CD4-positive, alpha-beta memory T cell (primary cell): ENCODE results near the gene PDE4B. TPM values are rescaled to one million over a fixed set of nuclear protein-coding genes. Genes with fewer than 3 reads are reported as not detected.

Source experiments
- CTCF ChIA-PET: fragments of 350-600 bp; sonication (Branson Sonifier 250); formaldehyde crosslinking; loops from one replicate; lab custom pipeline; 2021; ENCODE audit warnings: inconsistent platforms; ENCODE audit not compliant: partially characterized antibody; lab: Charles Lee
- POLR2A ChIA-PET: fragments of 350-600 bp; sonication (Branson Sonifier 250); formaldehyde crosslinking; loops from one replicate; lab custom pipeline; 2021; ENCODE audit not compliant: partially characterized antibody; lab: Charles Lee
- DNase-seq, 5 donors: peaks; one replicate each; pipeline versions ENCODE4 v3.0.0 to v3.0.0-alpha.2; 2020 to 2022; ENCODE audit warnings: mixed read lengths in 1 of 5
- H3K27ac ChIP-seq: one replicate; pipeline ENCODE4 v1.7.0; 2013; ENCODE audit warnings: low read depth, low read length
- H3K27me3 ChIP-seq: 2 replicates; pipeline ENCODE4 v1.7.0; 2013; ENCODE audit warnings: mild to moderate bottlenecking, low read length, moderate library complexity; ENCODE audit not compliant: insufficient read depth
- H3K36me3 ChIP-seq: 2 replicates; pipeline ENCODE4 v1.7.0; 2013; ENCODE audit warnings: mild to moderate bottlenecking, low read length, moderate library complexity; ENCODE audit not compliant: insufficient read depth
- H3K4me1 ChIP-seq: 2 replicates; pipeline ENCODE4 v1.7.0; 2013; ENCODE audit warnings: mild to moderate bottlenecking, low read length, moderate library complexity; ENCODE audit not compliant: insufficient read depth
- H3K4me3 ChIP-seq, 2 donors: one replicate each; pipeline ENCODE4 v1.7.0; 2013; ENCODE audit warnings: low read length in 2 of 2, mild to moderate bottlenecking in 1 of 2
- H3K9me3 ChIP-seq, 2 donors: one replicate each; pipeline ENCODE4 v1.7.0; 2013; ENCODE audit warnings: low read length in 2 of 2, control low read depth in 1 of 2; ENCODE audit not compliant: control insufficient read depth in 1 of 2
- H3K27ac Mint-ChIP-seq, 7 donors: one replicate each; pipeline ENCODE4 v1.8.0; 2020 to 2021; ENCODE audit warnings: mixed read lengths in 7 of 7, mild to moderate bottlenecking in 6 of 7, inconsistent platforms in 3 of 7, moderate library complexity in 3 of 7
- H3K27me3 Mint-ChIP-seq, 2 donors: one replicate each; pipeline ENCODE4 v1.8.0; 2020 to 2021; ENCODE audit warnings: mixed read lengths in 2 of 2
- H3K36me3 Mint-ChIP-seq, 2 donors: one replicate each; pipeline ENCODE4 v1.8.0; 2020 to 2021; ENCODE audit warnings: mixed read lengths in 2 of 2, inconsistent platforms in 1 of 2, mild to moderate bottlenecking in 1 of 2
- H3K4me1 Mint-ChIP-seq, 4 donors: one replicate each; pipeline ENCODE4 v1.8.0; 2020 to 2021; ENCODE audit warnings: mixed read lengths in 4 of 4, mild to moderate bottlenecking in 1 of 4
- H3K4me3 Mint-ChIP-seq, 8 donors: one replicate each; pipeline ENCODE4 v1.8.0; 2020 to 2021; ENCODE audit warnings: mixed read lengths in 8 of 8, mild to moderate bottlenecking in 7 of 8, moderate library complexity in 6 of 8, inconsistent platforms in 3 of 8
- H3K9me3 Mint-ChIP-seq, 8 donors: one replicate each; pipeline ENCODE4 v1.8.0; 2020 to 2021; ENCODE audit warnings: mixed read lengths in 8 of 8, mild to moderate bottlenecking in 5 of 8, inconsistent platforms in 3 of 8, moderate library complexity in 1 of 8
- intact Hi-C: fragments of 100-400 bp; cut with micrococcal nuclease; formaldehyde crosslinking; loops from one replicate; pipeline ENCODE4 v1.15.1; 2023
- polyA plus RNA-seq, 2 donors: library from polyadenylated mRNA; unstranded; fragments of 300-500 nt; fragmentation: Illumina TruSeq; gene quantifications; one replicate each; pipeline ENCODE4 v1.2.3, GENCODE V29; 2021
- total RNA-seq, 2 experiments: library from RNA; stranded (reverse); gene quantifications; one replicate each; pipeline ENCODE4 v1.2.3, GENCODE V29; 2021

The PDE4B gene
- total and polyA plus RNA-seq, 4 experiments from 2014 or later = 33.8 to 116 (median 40.7) TPM

DNA sequence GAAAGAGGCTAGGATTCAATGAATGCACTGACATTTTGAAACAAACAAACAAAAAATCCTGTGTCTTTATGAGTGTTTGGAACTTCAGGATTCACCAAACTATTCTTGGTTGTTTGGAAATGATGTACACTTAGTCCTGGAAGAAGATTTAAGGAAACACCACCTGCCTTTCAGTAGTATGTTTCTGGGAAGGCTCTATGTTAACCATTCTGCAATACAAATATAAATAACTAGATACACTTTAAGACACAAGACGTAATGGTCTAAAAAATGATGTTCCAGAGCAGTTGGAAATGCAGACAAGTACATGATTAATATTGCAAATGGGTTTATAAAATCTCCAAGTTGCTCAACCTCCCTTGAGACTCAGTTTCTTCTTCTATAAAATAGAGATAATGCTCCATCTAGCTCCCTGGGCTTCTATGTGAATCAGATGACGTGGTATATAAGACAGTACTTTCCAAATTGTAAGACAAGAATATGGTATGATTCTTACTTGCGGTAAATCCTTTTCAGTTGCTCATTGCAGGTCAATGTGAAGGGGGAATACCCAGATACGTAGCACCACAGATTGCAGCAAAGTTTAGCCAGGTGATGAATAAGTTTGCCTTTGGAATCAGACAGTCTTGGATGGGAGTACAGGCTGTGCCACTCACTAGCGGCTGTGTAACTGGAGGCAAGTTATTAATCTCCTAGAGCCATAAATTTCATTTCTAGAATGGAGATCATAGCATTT lies 516.5 kb downstream of the PDE4B start:
- no peaks in the 10 kb centered on the region for H3K36me3 ChIP-seq
- Mint-ChIP-seq H3K9me3 (no peaks in the 10 kb centered on the region), H3K36me3 (no peaks in the 10 kb centered on the region), H3K4me3 (no peak overlapping the region), H3K27me3 (no peaks in the 10 kb centered on the region), H3K4me1 (no peaks in the 10 kb centered on the region), H3K27ac (no peak overlapping the region)
- intact Hi-C loops = no loop called here
- H3K4me1 ChIP-seq = no peaks in the 10 kb centered on the region
- ChIA-PET POLR2A (interaction anchor here (0.6 kb wide), 1 partner anchor 33 kb away, joined by 4 read pairs; no protein-coding TSS in a partner anchor), CTCF (interaction anchor here (1.5 kb wide), 1 partner anchor 137 kb away, joined by 3 read pairs; no protein-coding TSS in a partner anchor)
- no peak for DNase-seq
- no peak overlapping the region for H3K27ac ChIP-seq
- no peak overlapping the region for H3K4me3 ChIP-seq
- H3K9me3 ChIP-seq = no peaks in the 10 kb centered on the region
- no peaks in the 10 kb centered on the region for H3K27me3 ChIP-seq

DNA sequence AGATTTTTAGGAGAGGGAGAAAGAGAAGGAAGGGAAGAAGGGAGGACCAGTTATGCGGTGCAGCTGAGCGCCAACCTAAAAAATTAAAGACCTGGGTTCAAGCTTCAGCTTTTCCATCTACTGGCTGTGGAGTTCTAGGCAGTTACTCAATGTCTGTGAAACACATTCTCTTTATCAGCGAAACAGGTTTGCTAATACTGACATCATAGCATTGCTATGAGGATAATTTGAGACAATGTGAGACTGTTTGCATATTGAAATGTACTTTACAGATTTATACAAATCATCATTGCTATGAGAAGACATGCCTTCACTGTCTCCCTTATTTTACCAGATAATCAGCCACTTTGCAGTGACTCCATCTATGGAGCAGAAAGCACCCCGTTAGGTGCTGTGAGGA lies 518.4 kb downstream of the PDE4B start:
- Histone ChIP-seq H3K27me3 (no peaks in the 10 kb centered on the region), H3K4me3 (no peak overlapping the region), H3K36me3 (no peaks in the 10 kb centered on the region), H3K9me3 (no peaks in the 10 kb centered on the region), H3K27ac (no peak overlapping the region), H3K4me1 (no peaks in the 10 kb centered on the region)
- Mint-ChIP-seq H3K9me3 (peaks cover 0 to 5% (median 0%) of the 10 kb centered on the region in 8 donors), H3K4me3 (no peak overlapping the region), H3K4me1 (no peaks in the 10 kb centered on the region), H3K36me3 (no peaks in the 10 kb centered on the region), H3K27ac (peak overlapping the region in 1 of 7 donors; percentile 7), H3K27me3 (no peaks in the 10 kb centered on the region)
- ChIA-PET POLR2A (no interaction called here), CTCF (no interaction called here)
- no peak for DNase-seq
- intact Hi-C loops = no loop called here

DNA sequence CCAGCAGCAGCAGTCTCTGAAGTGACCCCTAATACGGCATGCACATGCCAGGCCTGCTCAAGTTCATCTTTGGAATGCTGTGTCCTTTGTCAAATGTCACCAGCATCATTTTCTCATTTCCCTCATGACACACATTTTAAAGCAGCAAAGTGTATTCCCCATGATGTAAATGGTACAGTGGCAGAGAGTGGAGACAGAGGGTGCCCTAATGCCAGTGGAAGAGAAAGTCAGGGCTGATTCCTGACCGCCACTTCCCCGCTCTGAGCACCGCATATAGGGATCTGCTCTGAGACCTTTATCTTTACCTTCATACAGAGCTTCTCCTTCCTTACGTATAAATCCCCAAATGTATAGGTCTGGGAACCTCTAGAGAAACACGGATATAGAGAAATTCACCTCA lies 518.9 kb downstream of the PDE4B start:
- Mint-ChIP-seq H3K36me3 (no peaks in the 10 kb centered on the region), H3K27me3 (no peaks in the 10 kb centered on the region), H3K4me3 (no peak overlapping the region), H3K9me3 (peaks cover 0 to 5% (median 0%) of the 10 kb centered on the region in 8 donors), H3K27ac (peak overlapping the region in 1 of 7 donors; percentile 9), H3K4me1 (peaks cover 0 to 3% (median 1%) of the 10 kb centered on the region in 4 donors)
- H3K4me1 ChIP-seq = no peaks in the 10 kb centered on the region
- no peak overlapping the region for H3K4me3 ChIP-seq
- H3K27ac ChIP-seq = no peak overlapping the region
- POLR2A ChIA-PET = no interaction called here
- DNase-seq = no peak
- no peaks in the 10 kb centered on the region for H3K27me3 ChIP-seq
- H3K9me3 ChIP-seq = no peaks in the 10 kb centered on the region
- CTCF ChIA-PET = interaction anchor here (1.0 kb wide), 1 partner anchor 20 kb away, joined by 3 read pairs; no protein-coding TSS in a partner anchor
- H3K36me3 ChIP-seq = no peaks in the 10 kb centered on the region
- intact Hi-C loops = no loop called here

- Histone ChIP-seq H3K4me1 (no peaks in the 10 kb centered on the region), H3K27ac (no peak overlapping the region), H3K4me3 (no peak overlapping the region), H3K9me3 (no peaks in the 10 kb centered on the region), H3K27me3 (no peaks in the 10 kb centered on the region), H3K36me3 (no peaks in the 10 kb centered on the region)
- intact Hi-C loops = no loop called here
- Mint-ChIP-seq H3K4me1 (peaks cover 0 to 5% (median 1%) of the 10 kb centered on the region in 4 donors), H3K27ac (no peak overlapping the region), H3K36me3 (no peaks in the 10 kb centered on the region), H3K27me3 (no peaks in the 10 kb centered on the region), H3K4me3 (no peak overlapping the region), H3K9me3 (peaks cover 0 to 5% (median 0%) of the 10 kb centered on the region in 8 donors)
- ChIA-PET POLR2A (no interaction called here), CTCF (interaction anchor here (1.0 kb wide), 1 partner anchor 20 kb away, joined by 3 read pairs; no protein-coding TSS in a partner anchor)
- DNase-seq = no peak
Measured at GRCh38 chr1:66312271-66312990, 519.7 kb downstream of the PDE4B start.

DNA sequence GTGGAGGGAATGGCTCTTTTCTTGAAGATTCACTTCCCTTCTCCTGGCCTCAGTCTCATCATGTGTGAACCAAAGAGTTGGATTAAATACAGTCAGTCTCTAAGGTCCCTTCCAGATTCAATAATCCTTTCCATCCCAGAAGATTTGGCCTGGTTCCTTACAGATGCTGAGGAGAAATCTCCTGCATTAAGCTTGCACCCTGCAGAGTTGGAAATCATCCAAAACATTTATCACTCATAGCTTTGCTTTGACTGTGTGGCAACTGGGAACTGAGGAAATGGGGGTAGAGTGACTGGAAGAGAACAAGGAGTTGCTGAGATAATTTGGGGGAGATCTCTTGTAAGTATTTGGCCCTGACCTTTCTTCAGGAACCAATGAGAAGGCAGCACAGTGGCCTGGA lies 520.7 kb downstream of the PDE4B start:
- H3K4me1 ChIP-seq = no peaks in the 10 kb centered on the region
- intact Hi-C loops = no loop called here
- Mint-ChIP-seq H3K36me3 (no peaks in the 10 kb centered on the region), H3K4me3 (no peak overlapping the region), H3K27ac (no peak overlapping the region), H3K27me3 (no peaks in the 10 kb centered on the region), H3K9me3 (peaks cover 0 to 5% (median 0%) of the 10 kb centered on the region in 8 donors), H3K4me1 (peaks cover 0 to 5% (median 1%) of the 10 kb centered on the region in 4 donors)
- ChIA-PET POLR2A (no interaction called here), CTCF (interaction anchor here (1.1 to 1.2 kb wide), 2 partner anchors 39 to 71 kb away, joined by 3 to 5 read pairs; no protein-coding TSS in a partner anchor)
- no peak overlapping the region for H3K4me3 ChIP-seq
- no peak for DNase-seq
- H3K9me3 ChIP-seq = no peaks in the 10 kb centered on the region
- H3K27me3 ChIP-seq = no peaks in the 10 kb centered on the region
- no peaks in the 10 kb centered on the region for H3K36me3 ChIP-seq
- H3K27ac ChIP-seq = no peak overlapping the region

- no peaks in the 10 kb centered on the region for H3K27me3 Mint-ChIP-seq
- DNase-seq = no peak
- intact Hi-C loops = loop anchor here (2.0 kb wide), 1 partner anchor 17 kb away; no protein-coding TSS in a partner anchor
- H3K4me3 ChIP-seq = no peak overlapping the region
- no peaks in the 10 kb centered on the region for H3K4me1 ChIP-seq
- peaks cover 0 to 5% (median 2%) of the 10 kb centered on the region in 4 donors for H3K4me1 Mint-ChIP-seq
- no peaks in the 10 kb centered on the region for H3K36me3 Mint-ChIP-seq
- ChIA-PET POLR2A (interaction anchor here (1.5 kb wide), 1 partner anchor 15 kb away, joined by 5 read pairs; no protein-coding TSS in a partner anchor), CTCF (no interaction called here)
- peak overlapping the region in 1 of 7 donors; percentile 19 for H3K27ac Mint-ChIP-seq
- no peaks in the 10 kb centered on the region for H3K9me3 ChIP-seq
- no peaks in the 10 kb centered on the region for H3K27me3 ChIP-seq
- no peak overlapping the region for H3K27ac ChIP-seq
- no peaks in the 10 kb centered on the region for H3K36me3 ChIP-seq
- no peak overlapping the region for H3K4me3 Mint-ChIP-seq
- H3K9me3 Mint-ChIP-seq = peaks cover 0 to 5% (median 0%) of the 10 kb centered on the region in 8 donors
Measured at GRCh38 chr1:66315671-66316070, 523.0 kb downstream of the PDE4B start.
